Caco-2 (cell line): Measurements from ENCODE around the gene GPS2. TPM values are rescaled to one million over a fixed set of nuclear protein-coding genes. Genes with fewer than 3 reads are reported as not detected.

Experiments used
- BruUV-seq: library from RNA; stranded (reverse); fragments of 400-500 nt; replicated peaks from 2 replicates; lab custom pipeline; 2021; lab: Mats Ljungman, UMichigan
- CTCF ChIA-PET: fragments of 300-600 bp; sonication (Branson Sonifier 250); formaldehyde crosslinking; loops from one replicate; lab custom pipeline; 2022; ENCODE audit warnings: antibody characterized with exemption; lab: Charles Lee
- POLR2A ChIA-PET: fragments of 300-600 bp; sonication (Branson Sonifier 250); formaldehyde crosslinking; loops from one replicate; lab custom pipeline; 2022; ENCODE audit warnings: antibody characterized with exemption; lab: Charles Lee
- DNase-seq, 2 experiments: peaks; one replicate each; pipeline versions ENCODE4 v3.0.0 to v3.0.0-alpha.2; 2020 to 2022
- H3K27me3 ChIP-seq: replicated peaks from 2 replicates; pipeline ENCODE4 v1.6.0; 2011; ENCODE audit warnings: low read length; ENCODE audit not compliant: control insufficient read depth, insufficient read depth
- H3K36me3 ChIP-seq: 2 replicates; pipeline ENCODE4 v1.5.1; 2011; ENCODE audit warnings: low read length; ENCODE audit not compliant: control insufficient read depth, insufficient read depth
- H3K4me1 ChIP-seq: fragments of 250-450 bp; sonication (Bioruptor Pico); 2 replicates; pipeline ENCODE4 v1.5.1; 2020; ENCODE audit warnings: mild to moderate bottlenecking
- H3K4me3 ChIP-seq: 2 replicates; pipeline ENCODE4 v1.5.1; 2011; ENCODE audit warnings: low read depth, mild to moderate bottlenecking, control low read depth, low read length
- H3K9me3 ChIP-seq: fragments of 250-450 bp; sonication (Bioruptor Pico); 2 replicates; pipeline ENCODE4 v1.5.1; 2020; ENCODE audit warnings: mild to moderate bottlenecking, moderate library complexity
- H3K27ac Mint-ChIP-seq: one replicate; pipeline ENCODE4 v1.8.0; 2022; ENCODE audit warnings: mixed read lengths; ENCODE audit not compliant: unreplicated experiment
- H3K27me3 Mint-ChIP-seq: one replicate; pipeline ENCODE4 v1.8.0; 2022; ENCODE audit warnings: mixed read lengths; ENCODE audit not compliant: insufficient read depth, unreplicated experiment
- H3K36me3 Mint-ChIP-seq: one replicate; pipeline ENCODE4 v1.8.0; 2022; ENCODE audit warnings: mild to moderate bottlenecking, mixed read lengths; ENCODE audit not compliant: insufficient read depth, unreplicated experiment
- H3K4me1 Mint-ChIP-seq: one replicate; pipeline ENCODE4 v1.8.0; 2022; ENCODE audit warnings: low read depth, mixed read lengths; ENCODE audit not compliant: unreplicated experiment
- H3K4me3 Mint-ChIP-seq: one replicate; pipeline ENCODE4 v1.8.0; 2022; ENCODE audit warnings: mild to moderate bottlenecking, moderate library complexity, mixed read lengths; ENCODE audit not compliant: unreplicated experiment
- H3K9me3 Mint-ChIP-seq: one replicate; pipeline ENCODE4 v1.8.0; 2022; ENCODE audit warnings: mixed read lengths; ENCODE audit not compliant: unreplicated experiment
- intact Hi-C: fragments of 100-400 bp; cut with micrococcal nuclease; formaldehyde crosslinking; loops from one replicate; pipeline ENCODE4 v1.10.0; 2022; ENCODE audit not compliant: unreplicated experiment
- total RNA-seq: library from RNA; stranded (reverse); gene quantifications from 2 replicates; pipeline ENCODE4 v1.2.3, GENCODE V29; 2022
- TF ChIP-seq, protein P1 (sequence below), 2 experiments: fragments of 200-600 bp in 1 of 2; IDR thresholded peaks; 1 replicate in 1 of 2; 2 replicates in 1 of 2; pipeline versions ENCODE4 v1.5.1 to v1.8.0; 2011 to 2022; ENCODE audit warnings: antibody characterized with exemption in 1 of 2, control low read depth in 1 of 2, inconsistent platforms in 1 of 2, low read depth in 1 of 2, low read length in 1 of 2, mild to moderate bottlenecking in 1 of 2, moderate library complexity in 1 of 2; ENCODE audit not compliant: insufficient read depth in 1 of 2, severe bottlenecking in 1 of 2, unreplicated experiment in 1 of 2

The GPS2 gene
- total RNA-seq, 1 experiment from 2014 or later = 39.2 TPM

DNA sequence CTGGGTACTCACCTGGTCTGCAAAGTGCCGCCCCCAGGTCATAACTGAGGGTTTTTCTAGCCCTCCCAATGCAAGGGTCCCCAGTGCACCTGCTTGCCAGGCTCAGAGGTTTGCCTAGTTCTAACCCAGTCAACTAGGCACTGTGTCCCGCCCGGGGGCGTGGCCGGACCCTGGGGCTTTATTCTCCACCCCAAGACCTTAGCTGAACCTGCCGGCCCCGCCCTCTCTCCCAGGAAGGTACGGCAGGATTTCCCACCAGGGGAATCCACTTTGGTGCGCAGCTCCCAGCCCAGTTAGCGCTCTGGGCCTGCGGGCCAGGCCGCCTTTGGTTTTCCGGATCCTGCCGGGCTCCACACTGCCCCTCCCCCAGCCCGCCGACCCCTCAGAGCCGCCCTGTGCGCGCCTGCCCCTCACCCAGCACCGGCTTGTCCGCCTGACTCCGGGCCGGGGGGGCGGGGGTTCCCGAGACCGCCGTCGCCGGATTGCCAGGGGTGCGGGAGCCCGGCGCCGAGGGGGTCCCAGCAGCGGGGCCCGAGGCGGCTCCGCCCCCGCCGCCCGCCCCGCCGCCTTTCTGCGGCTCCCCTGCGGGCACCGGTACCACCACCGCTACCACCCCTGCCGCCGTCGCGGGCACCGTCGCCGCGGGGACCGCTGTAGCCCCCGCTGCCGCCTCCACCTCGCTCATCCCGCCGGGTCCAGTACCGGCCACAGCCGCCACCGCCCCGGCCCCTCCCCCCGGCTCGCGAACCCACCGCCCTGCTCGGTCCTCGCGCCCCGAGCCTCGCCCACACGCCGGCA is 21.1 kb downstream of the GPS2 start:
- H3K4me1 ChIP-seq = 0 out of 2 replicates have a peak, but pooled peaks cover 10% of the 10 kb centered on the region
- POLR2A ChIA-PET = interaction anchor here (1.0 kb wide), 1 partner anchor 13 kb away, joined by 4 read pairs; the partner anchor contains the start of gene SLC2A4
- H3K36me3 Mint-ChIP-seq = no peaks in the 10 kb centered on the region
- H3K9me3 ChIP-seq = no peaks in the 10 kb centered on the region
- peak overlapping the region; percentile 40 for H3K27ac Mint-ChIP-seq
- H3K27me3 Mint-ChIP-seq = no peaks in the 10 kb centered on the region
- intact Hi-C loops = loop anchor here (1.0 kb wide), 1 partner anchor 13 kb away; the partner anchor contains the start of gene SLC2A4
- CTCF ChIA-PET = interaction anchor here (0.6 to 1.0 kb wide), 2 partner anchors 13 to 99 kb away, joined by 5 to 6 read pairs; partner anchors contain the start of gene SLC2A4
- peak overlapping the region; percentile 49 for H3K4me3 ChIP-seq
- H3K9me3 Mint-ChIP-seq = no peaks in the 10 kb centered on the region
- H3K4me1 Mint-ChIP-seq = peaks cover 6% of the 10 kb centered on the region
- peak; percentile 77 to 79 for DNase-seq
- no peaks in the 10 kb centered on the region for H3K27me3 ChIP-seq
- TF ChIP-seq, protein P1, sequence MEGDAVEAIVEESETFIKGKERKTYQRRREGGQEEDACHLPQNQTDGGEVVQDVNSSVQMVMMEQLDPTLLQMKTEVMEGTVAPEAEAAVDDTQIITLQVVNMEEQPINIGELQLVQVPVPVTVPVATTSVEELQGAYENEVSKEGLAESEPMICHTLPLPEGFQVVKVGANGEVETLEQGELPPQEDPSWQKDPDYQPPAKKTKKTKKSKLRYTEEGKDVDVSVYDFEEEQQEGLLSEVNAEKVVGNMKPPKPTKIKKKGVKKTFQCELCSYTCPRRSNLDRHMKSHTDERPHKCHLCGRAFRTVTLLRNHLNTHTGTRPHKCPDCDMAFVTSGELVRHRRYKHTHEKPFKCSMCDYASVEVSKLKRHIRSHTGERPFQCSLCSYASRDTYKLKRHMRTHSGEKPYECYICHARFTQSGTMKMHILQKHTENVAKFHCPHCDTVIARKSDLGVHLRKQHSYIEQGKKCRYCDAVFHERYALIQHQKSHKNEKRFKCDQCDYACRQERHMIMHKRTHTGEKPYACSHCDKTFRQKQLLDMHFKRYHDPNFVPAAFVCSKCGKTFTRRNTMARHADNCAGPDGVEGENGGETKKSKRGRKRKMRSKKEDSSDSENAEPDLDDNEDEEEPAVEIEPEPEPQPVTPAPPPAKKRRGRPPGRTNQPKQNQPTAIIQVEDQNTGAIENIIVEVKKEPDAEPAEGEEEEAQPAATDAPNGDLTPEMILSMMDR (IDR thresholded peaks at IDR 0.05; ENCODE audit: insufficient read depth in 1 of 2, low read depth in 1 of 2, low read length in 1 of 2, severe bottlenecking in 1 of 2, unreplicated experiment in 1 of 2) = no peak
- no TSS peak for BruUV-seq
- peak overlapping the region; percentile 73 for H3K4me3 Mint-ChIP-seq
- H3K36me3 ChIP-seq = no peaks in the 10 kb centered on the region; the same call in 1 of the 2 replicates

DNA sequence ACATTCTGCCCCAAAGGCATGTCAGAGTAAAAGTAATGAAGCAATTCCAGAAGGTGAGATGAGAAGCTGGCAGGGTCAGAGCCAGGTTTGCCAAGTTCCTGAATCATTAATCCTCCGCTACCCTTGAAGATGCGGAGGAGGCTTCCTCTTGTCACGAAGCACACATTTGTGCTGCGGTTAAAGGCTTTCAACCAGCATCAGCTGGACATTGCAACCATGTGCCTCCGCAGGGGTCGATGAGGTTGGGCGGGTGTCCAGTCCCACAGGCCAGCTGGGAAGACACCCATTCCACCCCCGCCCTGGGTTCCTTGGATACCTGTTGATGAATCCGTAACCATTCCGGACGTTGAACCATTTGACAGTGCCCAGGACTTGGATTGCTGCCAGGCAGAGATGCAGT is 22.0 kb downstream of the GPS2 start:
- POLR2A ChIA-PET = interaction anchor here (1.0 kb wide), 1 partner anchor 12 kb away, joined by 4 read pairs; the partner anchor contains the start of gene SLC2A4
- H3K4me3 Mint-ChIP-seq = peak overlapping the region; percentile 73

DNA sequence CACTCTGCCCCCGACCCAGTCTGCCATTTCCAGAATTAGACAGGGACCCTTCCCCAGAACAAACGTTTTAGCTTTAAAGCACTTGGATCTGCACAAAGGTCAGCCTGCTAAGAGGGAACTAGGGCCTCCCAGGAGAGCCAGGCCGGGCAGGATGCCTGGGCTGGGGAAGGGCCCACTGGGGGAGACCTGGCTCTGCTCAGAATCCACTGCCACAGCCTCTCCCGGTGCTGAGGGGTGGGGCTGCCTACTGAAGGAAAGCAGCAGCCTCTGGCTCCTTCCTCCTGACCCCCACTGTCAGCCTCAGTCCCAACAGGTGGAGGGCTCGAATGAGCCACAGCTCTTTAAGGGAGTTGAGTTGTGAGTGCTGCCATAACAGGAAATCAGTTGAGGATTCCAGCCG is 22.4 kb downstream of the GPS2 start:
- no peaks in the 10 kb centered on the region; the same call in 1 of the 2 replicates for H3K36me3 ChIP-seq
- Mint-ChIP-seq H3K4me1 (peaks cover 6% of the 10 kb centered on the region), H3K9me3 (no peaks in the 10 kb centered on the region), H3K4me3 (peak overlapping the region; percentile 73), H3K27me3 (no peaks in the 10 kb centered on the region), H3K27ac (no peak overlapping the region), H3K36me3 (no peaks in the 10 kb centered on the region)
- no peaks in the 10 kb centered on the region for H3K9me3 ChIP-seq
- intact Hi-C loops = no loop called here
- H3K27me3 ChIP-seq = no peaks in the 10 kb centered on the region
- DNase-seq = no peak
- no peak overlapping the region for H3K4me3 ChIP-seq
- H3K4me1 ChIP-seq = 0 out of 2 replicates have a peak, but pooled peaks cover 10% of the 10 kb centered on the region
- no TSS peak for BruUV-seq
- TF ChIP-seq, protein P1 (IDR thresholded peaks at IDR 0.05; ENCODE audit: insufficient read depth in 1 of 2, low read depth in 1 of 2, low read length in 1 of 2, severe bottlenecking in 1 of 2, unreplicated experiment in 1 of 2) = no peak
- POLR2A ChIA-PET = no interaction called here
- CTCF ChIA-PET = interaction anchor here (1.4 kb wide), 1 partner anchor 12 kb away, joined by 6 read pairs; the partner anchor contains the start of gene SLC2A4

More for the DNA sequence above, 22.0 kb downstream of the GPS2 start:
- H3K27me3 ChIP-seq = no peaks in the 10 kb centered on the region
- intact Hi-C loops = no loop called here
- no peaks in the 10 kb centered on the region for H3K9me3 Mint-ChIP-seq
- no peaks in the 10 kb centered on the region for H3K9me3 ChIP-seq
- DNase-seq = no peak
- BruUV-seq = no TSS peak
- H3K4me1 ChIP-seq = 0 out of 2 replicates have a peak, but pooled peaks cover 10% of the 10 kb centered on the region
- peaks cover 6% of the 10 kb centered on the region for H3K4me1 Mint-ChIP-seq
- H3K36me3 ChIP-seq = no peaks in the 10 kb centered on the region; the same call in 1 of the 2 replicates
- CTCF ChIA-PET = interaction anchor here (1.0 kb wide), 1 partner anchor 12 kb away, joined by 6 read pairs; the partner anchor contains the start of gene SLC2A4
- no peaks in the 10 kb centered on the region for H3K27me3 Mint-ChIP-seq
- no peaks in the 10 kb centered on the region for H3K36me3 Mint-ChIP-seq
- no peak overlapping the region for H3K27ac Mint-ChIP-seq
- TF ChIP-seq, protein P1 (IDR thresholded peaks at IDR 0.05; ENCODE audit: insufficient read depth in 1 of 2, low read depth in 1 of 2, low read length in 1 of 2, severe bottlenecking in 1 of 2, unreplicated experiment in 1 of 2) = no peak
- H3K4me3 ChIP-seq = no peak overlapping the region
